Stimulated activated CD4-positive, alpha-beta T cell treated with anti-CD3 and anti-CD28 coated beads, Interleukin-4, amount 100 ng/mL, for 48 hours (primary cell): ENCODE results near the gene AP2M1.
A peak's percentile ranks its signal among the peaks of the same experiment; 100 is the strongest.
"Not testable (repeated sequence)": the region's sequence is repeated elsewhere in the genome, so short reads cannot be mapped to it uniquely, and the experiment has no call there.

ENCODE experiments used
- DNase-seq, 2 donors: peaks; one replicate each; pipeline ENCODE4 v3.0.0-alpha.2; 2020; ENCODE audit warnings: low read depth in 2 of 2

AP2M1 gene

DNA sequence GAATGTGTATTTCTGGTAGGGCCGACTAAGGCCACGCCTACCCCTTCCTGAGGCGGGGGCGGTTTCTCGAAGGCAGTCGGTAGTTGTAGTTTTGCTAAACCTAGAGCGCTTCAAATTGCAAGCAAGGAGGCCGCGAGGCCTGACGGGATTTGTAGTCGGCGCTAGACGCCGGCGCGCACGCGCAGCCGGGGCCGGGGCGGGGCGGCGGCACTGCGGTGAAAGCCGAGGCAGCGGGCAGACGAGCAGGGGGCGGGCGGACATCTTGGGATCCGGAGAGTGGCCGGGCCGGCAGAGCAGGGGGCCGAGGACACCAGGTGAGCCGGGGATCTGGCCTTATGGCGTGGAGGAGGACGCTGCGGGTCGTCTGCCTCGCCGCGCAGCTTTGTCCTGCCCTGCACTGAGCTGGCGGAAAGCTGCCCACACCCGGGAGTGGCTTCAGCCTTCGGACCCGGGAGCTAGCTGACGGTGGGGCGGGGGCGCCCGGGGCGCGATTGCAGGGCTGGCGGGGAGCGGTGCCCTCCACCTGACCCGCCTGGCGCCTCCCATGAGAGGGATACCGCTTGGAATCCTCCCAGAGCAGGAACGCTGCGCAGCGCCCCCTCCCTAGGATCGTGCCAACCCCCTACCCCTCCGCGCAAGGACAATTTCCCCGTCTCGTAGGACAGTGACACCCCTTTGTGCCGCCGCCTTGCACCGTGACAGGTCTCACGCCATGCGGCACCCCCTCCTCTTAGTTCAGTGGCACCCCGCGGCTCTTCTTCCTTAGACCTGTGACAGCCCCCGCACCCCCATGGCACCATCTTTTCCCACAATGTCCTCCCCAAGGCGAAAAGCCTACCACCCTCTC, at the start of gene AP2M1:
Gene AP2M1, plus strand, starts transcription at position 210 of the 847 bp plus-strand sequence. CDS start 2,139 bp downstream, outside the sequence.
- peak; percentile 94 to 95 for DNase-seq

GRCh38 chr3:184126006-184126405, 48.6 kb upstream of the AP2M1 start:
- DNase-seq = no peak

DNA sequence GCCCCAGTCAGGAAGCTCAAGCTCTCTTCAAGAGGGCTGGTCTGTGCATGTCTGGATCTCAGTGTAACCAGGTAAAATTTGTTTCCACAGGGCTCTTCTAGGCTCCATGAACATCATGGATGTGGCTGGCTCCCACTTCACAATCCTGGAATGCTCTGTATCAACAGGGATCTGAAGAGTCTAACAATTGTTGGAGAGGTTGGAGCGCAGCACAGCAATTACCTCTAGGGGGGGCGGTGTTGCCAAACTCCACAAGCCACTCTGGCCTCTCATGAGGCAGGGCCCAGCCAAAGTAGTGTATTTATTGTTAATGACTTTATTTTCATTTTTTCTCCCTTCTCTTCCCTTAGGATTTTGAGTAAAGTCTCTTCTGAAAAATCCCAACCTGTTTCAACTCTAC, 45.6 kb upstream of the AP2M1 start:
- no peak for DNase-seq

DNA sequence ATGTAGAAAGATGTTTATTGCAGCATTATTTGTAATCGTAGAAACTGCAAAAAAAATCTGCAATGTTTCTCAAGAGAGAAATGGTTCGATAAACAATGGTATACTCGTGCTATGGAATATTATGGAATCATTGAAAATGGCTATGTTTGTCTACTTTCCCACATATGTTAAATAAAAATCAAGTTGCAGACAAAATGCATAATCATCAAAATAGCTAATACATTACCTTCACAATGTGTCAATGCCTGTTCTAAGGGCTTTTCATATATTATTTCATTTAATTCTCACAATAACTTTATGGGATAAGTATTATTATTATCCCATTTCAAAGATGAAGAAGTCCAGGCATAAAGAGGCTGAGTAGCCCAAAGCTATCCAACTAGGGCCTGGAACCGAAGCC, 41.7 kb upstream of the AP2M1 start:
- DNase-seq = no peak

DNA sequence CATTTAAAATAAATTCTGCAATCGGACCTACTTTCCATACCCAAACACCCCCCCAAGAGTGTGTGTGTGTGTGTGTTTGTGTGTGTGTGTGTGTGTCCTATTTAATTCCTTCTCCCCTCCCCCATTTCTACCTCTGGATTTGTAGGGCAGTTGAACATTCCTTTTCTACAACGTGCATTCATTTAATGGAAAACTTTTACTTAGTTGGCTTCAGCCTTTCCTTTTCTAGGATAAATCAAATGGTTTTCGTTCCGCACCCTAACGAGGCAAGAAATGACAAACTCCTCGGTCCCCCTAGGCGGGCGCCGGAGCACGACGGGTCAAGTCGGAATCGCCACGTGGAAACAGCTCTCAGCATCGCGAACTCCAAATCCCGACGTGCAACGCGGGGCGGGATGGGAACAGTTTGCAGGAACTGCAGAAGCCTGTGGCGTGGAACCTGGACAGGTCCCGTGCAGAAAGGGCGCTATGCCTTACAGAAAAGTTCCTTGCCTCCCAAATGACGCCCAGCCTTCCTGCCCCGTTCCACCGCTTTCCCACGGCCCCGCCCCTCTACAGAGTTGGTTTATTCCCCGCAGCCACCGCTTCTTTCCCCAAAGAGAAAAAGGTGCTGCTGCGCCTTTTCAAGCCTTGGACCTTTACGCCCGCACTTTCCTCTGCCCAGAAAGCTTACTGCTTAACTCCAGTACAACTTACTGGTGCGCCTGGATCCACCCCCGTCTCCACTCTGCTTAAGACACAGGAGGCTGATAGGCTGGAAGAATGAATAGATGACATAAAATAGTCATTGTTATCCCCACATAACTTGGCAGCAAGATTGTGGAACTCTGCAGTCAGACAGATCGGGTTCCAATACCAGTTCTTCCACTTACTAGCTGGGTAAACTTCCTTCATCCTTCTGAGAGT, 40.6 kb upstream of the AP2M1 start:
- peak; percentile 54 to 56 for DNase-seq

- no peak for DNase-seq
Observed at GRCh38 chr3:184134746-184135148, 39.9 kb upstream of the AP2M1 start.

- peak; percentile 77 to 86 for DNase-seq
Observed at GRCh38 chr3:184135149-184135910, 39.3 kb upstream of the AP2M1 start, which contains the start of gene EIF2B5. TSS of gene EIF2B5 (plus strand) at chr3:184135358. CDS start at chr3:184135386, 28 bp downstream.

DNA sequence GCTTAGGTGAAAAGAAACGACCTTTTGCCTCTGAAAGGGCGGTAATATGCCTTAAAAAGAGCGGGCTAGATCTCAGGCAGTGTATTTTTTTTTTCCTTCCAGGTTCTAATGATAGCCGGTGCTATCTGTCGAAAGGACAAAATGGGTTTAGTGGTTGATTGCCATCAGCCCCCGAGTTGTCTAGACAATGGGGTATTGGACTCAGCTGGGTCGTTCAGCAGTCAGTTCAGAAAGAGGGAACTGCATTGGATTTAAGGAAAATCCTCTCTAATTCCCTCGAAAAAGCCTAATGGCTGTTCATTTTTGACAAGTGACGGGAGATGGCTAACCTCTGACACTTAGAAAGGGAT, 38.8 kb upstream of the AP2M1 start:
- no peak for DNase-seq

GRCh38 chr3:184140436-184140835, 34.2 kb upstream of the AP2M1 start:
- no peak for DNase-seq

DNA sequence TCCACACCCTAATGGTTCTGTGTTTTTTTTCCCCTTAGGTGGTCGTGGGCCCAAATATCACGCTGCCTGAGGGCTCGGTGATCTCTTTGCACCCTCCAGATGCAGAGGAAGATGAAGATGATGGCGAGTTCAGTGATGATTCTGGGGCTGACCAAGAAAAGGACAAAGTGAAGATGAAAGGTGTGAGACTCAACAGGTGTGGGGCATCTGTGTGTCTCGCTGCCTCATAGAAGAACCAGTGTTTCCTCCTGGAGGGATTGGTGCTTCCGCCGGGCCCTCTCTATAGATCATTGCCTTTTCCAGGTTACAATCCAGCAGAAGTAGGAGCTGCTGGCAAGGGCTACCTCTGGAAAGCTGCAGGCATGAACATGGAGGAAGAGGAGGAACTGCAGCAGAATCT, 32.5 kb upstream of the AP2M1 start:
- DNase-seq = no peak

- no peak for DNase-seq
Observed at GRCh38 chr3:184143327-184143726, 31.3 kb upstream of the AP2M1 start.

DNA sequence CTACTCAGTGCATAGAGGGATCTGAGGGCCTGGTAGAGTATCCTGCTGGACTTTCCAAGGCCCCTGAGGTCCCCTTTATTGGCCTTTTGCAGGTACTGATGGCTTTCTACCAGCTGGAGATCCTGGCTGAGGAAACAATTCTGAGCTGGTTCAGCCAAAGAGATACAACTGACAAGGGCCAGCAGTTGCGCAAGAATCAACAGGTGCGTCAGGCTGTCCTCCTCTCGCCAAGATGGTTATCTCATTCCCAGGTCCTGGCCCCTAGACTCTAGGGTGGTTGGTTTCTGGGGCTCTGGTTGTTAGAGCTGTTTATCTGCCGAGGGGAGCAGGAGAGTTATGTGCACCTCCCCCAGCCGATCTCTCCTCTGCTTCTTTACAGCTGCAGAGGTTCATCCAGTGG, 30.1 kb upstream of the AP2M1 start:
- no peak for DNase-seq

DNA sequence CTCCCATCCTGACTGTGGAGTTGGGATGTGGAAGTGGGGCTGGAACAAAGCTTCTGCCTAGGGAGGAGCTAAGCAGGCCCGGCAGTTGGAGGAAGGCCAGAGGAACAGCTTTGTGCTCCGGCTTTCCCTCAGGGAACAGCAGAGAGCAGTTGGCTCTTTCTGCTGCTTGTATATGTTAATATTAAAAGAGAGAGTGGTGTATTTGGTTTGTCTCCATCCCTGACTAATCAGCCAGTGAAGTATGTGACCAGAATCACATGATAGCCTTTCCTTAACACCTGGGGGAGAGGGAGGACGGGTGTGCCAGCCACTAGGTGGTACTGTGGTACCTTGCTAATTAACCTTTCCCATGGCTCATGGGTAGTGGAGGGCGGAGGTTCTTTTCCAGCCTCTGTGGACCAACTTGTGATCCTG, 29.5 kb upstream of the AP2M1 start:
- no peak for DNase-seq

- DNase-seq = no peak
Observed at GRCh38 chr3:184145751-184146270, 28.8 kb upstream of the AP2M1 start.

DNA sequence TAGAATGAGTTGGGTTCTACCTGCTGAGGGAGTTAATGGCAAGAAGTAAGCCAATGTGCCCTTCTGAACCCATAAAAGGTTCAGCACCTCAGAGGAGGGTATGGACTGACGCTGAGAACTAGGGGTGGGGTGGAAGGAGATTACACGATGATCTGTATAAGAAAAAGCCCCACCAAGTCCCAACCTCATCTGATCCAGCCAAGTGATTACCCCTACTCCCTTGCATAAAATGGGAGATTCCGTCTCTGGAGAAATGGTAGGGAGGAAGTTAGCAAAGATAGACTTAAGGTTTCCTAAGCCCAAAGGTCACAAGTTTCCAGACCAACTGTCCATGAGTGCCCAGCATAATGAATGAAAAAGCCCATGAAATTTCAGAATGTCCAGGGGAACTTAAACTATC, 26.6 kb upstream of the AP2M1 start:
- DNase-seq = no peak

DNA sequence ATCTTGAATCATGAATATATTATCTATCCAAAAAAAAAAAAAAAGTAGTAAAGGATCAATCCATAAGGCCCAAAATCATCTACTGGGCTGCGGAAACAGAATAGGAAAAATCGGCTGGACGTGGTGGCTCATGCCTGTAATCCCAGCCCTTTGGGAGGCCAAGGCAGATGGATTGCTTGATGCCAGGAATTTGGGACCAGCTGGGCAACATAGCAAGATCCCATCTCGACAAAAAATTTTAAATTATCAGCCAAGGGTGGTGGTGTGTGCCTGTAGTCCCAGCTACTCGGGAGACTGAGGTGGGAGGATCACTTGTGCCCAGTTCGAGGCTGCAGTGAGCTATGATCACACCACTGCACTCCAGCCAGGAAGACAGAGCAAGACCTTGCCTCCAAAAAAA, 25.5 kb upstream of the AP2M1 start:
- DNase-seq = no peak

- DNase-seq = not testable (repeated sequence)
Observed at GRCh38 chr3:184149770-184150169, 24.9 kb upstream of the AP2M1 start.

DNA sequence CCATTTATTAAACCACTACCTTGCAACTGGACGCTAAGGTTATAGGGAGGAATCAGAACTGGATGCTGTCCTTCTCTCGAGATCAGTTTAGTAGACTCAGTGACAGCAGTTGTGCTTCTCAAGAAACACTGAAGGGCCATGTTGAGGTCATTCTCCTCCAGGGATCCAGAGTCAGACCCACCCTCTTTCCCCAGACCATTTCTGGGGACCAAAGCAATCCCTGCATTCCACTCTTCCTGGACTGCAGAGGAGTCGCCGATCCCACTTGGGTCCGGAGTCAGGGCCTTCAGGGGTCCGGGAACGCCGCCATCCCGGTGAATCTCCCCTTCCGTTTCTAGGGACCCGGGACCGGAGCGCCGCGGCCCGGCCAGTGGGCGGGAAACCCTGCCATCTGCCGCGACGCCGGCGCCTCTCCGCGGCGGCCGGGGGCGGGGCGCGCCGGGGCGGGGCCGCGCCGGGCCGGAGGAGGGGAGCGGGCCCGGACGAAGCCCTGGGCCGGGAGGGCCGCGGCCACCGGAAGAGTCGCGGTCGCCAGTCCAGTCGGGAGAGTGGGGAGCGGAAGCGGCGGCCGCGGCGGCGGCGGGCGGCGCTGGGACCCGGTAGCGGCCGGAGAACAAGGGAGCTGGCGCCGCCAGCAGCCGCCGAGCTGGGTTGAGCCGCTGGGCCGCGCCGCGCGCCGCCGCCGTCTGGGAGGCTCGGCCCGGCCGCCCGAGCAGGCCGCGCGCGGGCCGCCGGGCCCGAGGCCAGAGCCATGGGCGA, 19.6 kb upstream of the AP2M1 start, which contains the start of gene DVL3:
Gene DVL3, plus strand, starts transcription at position 493 of the 759 bp plus-strand sequence. Its CDS starts 259 bp downstream, at position 752.
- no peak for DNase-seq

GRCh38 chr3:184155644-184156521, 18.8 kb upstream of the AP2M1 start:
- peak; percentile 46 to 47 for DNase-seq

- no peak for DNase-seq
Observed at GRCh38 chr3:184156522-184156955, 18.1 kb upstream of the AP2M1 start.
